Measurements from ENCODE around the gene TNFRSF19.

The TNFRSF19 gene

DNA sequence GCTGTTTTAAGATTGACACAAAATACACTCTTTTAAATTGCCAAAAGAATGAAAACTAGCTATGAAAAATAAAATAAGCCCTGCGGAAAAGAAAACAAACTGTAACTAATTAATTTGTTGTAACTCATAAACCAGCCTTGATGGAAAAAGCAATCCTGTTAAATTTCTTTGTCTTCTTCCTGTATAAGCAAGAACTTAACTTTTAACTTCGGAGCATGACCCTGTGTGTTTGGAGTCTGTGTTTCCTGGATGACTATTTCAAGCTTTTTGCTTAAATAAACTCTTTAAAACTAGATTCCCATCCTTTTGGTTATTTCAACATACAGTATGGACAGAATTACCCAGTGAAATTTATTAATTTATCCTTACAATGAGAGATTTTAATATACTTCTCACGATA lies 122.6 kb downstream of the TNFRSF19 start:
- no peak for DNase-seq

GRCh38 chr13:23695196-23695595 lies 125.0 kb downstream of the TNFRSF19 start:
- DNase-seq: no peak

GRCh38 chr13:23695711-23696464 lies 125.7 kb downstream of the TNFRSF19 start:
- DNase-seq: peak; percentile 88

DNA sequence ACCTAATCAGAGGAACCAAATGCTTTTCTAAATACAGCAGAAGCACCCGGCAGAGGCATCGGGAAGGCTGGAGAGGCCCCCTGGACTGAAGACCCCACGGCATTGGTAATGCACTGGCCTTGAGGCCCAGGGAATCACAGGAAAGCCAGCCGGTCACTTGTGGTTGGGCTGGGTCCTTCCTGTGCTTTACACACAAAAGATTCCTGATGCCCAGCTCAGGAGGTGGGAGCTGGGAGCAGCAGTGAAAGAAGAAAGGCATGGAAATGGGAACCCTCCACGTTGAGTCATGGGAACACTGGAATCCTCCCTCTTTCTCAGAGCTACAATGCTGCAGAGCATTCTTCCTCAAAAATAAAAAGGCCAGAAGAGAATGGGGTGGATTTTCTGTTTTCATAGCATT lies 126.4 kb downstream of the TNFRSF19 start:
- no peak for DNase-seq

GRCh38 chr13:23697772-23698313 lies 127.6 kb downstream of the TNFRSF19 start:
- DNase-seq: no peak

GRCh38 chr13:23699271-23699670 lies 129.1 kb downstream of the TNFRSF19 start:
- DNase-seq: no peak

DNA sequence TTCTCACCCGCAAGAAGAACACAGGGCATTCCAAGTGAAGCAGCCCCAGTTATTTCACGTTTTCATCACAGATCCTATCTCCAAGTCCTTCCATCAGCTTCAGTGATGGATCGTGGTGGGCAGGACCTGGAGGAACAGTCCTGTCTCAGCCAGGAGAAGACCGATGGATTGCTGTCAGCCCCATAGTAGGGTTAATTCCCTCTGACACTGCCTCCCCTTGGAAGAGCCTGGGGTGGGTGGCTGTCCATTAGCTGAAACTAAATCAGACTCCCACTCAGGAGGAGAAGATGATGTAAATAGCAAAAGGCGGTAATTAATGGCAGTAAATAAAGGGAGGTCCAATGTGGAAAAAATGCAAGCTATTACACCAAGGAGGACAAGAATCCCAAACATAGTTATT lies 131.0 kb downstream of the TNFRSF19 start:
- DNase-seq: no peak

DNA sequence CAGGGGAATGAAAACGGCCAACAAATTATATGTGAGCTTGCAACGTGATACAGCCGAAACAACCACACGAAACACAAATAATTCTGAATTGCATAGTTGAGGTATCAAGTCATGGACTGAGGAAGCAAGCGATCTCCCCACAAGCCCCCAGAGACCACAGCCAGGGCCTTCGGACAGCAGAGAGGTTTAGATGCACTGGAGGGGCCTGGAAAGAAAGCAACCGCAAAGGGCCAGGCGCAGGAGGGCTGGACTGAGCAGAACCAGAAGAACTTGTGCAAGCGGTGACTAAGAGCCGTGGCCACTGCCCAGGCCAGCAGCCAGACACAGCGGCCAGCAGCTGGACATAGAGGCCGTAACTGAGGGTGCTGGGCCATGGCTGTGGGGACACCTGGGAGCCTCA lies 131.4 kb downstream of the TNFRSF19 start:
- no peak for DNase-seq

GRCh38 chr13:23703246-23703860 lies 133.1 kb downstream of the TNFRSF19 start:
- DNase-seq: no peak

DNA sequence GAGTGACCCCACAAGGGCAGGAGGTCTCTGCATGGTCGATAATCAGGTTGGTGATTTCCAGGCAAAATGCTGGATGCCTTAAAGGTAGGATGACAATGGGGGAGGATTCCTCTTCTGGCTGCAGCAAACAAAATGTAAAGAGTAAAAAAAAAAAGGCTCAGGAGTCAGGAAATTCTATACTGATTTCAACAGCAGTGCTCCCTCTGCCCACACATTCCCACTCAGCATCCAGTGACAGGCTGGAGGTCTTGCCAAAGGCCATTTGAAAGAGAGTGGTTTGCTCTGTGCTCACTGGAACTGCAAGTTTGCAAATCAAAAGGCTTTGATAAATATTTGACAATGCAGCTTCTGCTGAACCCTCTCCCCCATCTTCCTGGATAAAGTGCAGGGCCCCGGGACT lies 135.4 kb downstream of the TNFRSF19 start:
- DNase-seq: no peak

GRCh38 chr13:23707674-23708073 lies 137.5 kb downstream of the TNFRSF19 start:
- DNase-seq: no peak

DNA sequence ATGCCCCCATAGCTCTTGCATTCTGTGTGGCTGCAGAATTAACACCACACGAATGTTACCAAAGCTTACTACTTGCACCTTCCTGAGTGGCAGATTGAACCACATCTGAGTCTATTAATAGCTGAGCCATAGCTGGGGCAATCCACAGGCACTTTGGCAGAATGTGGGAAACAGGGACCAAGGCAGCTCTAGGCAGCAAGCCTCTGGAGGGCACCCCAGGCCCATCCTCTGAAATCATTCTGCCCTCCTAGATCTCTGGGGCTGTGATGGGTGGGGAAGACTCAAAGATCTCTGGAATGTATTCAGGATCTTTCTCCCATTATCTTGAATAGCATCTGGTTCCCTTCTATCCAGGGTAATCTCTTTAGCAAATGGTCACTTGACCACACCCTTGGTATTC lies 139.3 kb downstream of the TNFRSF19 start:
- no peak for DNase-seq

GRCh38 chr13:23710366-23710765 lies 140.2 kb downstream of the TNFRSF19 start:
- no peak for DNase-seq

DNA sequence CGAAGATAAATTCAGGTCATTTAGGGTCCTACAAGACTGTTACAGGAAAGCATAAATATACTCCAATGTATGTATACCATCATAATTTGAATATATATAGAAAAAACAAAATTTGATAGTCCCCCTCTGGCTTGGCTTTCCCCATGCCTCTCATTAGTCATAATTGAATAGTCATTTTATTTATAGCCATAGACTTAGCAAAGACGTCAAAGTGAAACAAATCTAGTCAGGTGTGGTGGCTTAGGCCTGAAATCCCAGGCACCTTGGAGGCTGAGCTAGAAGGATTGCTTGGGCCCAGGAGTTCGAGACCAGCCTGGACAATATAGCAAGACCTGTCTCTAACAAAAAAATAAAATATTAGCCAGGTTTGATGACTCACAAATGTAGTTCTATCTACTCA lies 141.1 kb downstream of the TNFRSF19 start:
- DNase-seq: no peak

DNA sequence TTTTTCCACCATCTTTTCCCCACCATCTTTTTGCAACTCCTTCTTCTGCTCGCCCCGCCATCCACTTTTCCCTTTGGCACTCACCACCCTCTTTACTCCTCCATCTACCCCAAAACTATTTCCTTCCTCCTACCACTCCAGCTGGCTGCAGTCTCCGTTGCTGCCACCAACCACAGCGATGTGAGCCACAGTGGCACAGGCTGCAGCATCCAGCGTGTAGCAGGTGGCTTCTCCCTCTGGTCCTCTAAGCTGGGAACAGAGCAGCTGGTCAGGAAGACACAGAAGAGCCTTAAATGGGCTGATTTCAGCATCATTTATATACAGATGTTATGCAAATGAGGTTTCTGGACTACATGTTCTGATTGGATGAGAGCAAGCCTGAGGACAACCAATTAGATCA lies 144.5 kb downstream of the TNFRSF19 start:
- no peak for DNase-seq

DNA sequence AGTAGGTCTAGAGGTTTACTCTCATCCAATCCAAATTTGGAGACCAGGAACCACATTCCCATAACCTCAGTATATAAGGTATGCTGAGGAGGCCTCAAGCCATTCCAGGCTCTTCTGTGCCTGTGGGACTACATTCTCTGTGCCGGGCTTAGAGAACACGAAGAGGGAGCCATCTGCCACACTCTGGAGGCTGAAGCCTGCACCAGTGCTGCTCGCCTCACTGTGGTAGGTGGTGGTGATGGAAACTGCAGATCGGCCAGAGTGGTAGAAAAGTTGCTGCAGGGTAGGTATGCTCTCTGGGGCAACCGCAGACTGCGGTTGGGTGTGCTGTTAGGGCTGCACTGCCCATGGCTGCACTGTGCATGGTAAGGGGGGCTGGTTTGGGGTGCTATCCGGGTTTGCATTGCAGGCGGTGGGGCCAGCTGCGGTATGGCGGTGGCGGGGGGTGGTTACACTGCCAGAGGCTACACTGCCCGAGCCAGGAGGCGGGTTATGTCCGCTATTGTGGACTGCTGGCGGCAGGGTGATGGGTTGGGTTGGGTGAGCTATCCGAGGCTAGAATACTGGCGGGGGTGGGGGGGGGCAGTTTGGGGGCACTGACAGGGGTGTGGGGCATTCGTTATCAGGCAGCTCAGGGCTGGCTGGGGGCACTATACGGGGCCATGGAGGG lies 145.0 kb downstream of the TNFRSF19 start:
- no peak for DNase-seq

GRCh38 chr13:23715762-23716235 lies 145.6 kb downstream of the TNFRSF19 start:
- DNase-seq: no peak

- DNase-seq: no peak
Measured at GRCh38 chr13:23716401-23716800, 146.2 kb downstream of the TNFRSF19 start.

- DNase-seq: no peak
Measured at GRCh38 chr13:23718996-23719395, 148.8 kb downstream of the TNFRSF19 start.

DNA sequence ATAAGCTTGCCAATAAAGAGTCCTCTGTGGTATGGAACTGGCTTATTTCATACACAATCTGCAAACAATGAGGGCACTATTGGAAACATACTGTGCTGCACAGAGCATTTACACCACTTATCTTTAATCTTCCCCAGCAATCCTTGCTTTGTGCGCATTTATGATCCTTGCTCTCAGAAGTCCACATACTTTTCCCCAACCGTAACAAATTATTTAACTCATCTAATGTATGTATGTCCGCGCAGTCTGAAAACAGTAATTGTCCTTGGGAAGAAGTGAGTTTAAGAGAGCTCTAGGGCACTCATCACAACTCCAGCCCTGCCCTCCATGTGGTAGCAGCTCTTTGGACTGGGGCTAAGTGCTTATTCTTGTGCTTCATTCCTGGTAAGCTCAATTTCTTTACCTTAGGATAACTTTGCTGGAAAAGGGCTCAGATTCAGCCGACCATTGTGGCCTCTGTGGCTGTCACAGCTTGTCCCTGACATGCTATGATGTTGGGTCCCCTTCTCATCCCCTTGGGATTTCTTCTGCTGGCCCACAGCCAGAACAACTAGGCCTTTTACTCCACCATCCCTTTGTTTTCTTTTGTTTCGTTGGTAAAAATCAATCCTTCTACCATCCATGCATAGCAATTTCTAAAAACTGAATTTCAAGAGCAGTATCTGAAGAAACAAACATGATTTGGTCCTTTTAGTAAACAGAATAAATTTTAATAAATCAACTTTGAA lies 152.7 kb downstream of the TNFRSF19 start:
- DNase-seq: no peak

DNA sequence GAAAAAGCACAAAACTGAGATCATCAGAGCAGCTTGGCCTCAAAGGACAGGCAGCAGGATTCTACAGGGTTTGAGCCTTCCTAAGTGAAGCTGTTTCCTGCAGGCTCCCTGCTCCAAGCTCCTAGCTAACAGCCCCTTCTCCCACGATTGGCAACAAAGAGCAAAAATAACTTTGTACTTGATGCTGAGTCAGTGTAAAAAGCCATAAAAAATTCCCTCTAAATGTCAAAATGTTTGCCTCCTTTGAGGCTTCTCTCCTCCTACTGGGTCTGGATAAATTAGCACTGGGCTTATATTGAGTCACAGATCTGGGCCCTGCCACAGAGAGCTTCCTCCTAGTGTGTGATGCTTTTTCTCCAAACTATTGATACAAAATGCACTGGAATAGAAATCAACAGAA lies 153.3 kb downstream of the TNFRSF19 start:
- no peak for DNase-seq

DNA sequence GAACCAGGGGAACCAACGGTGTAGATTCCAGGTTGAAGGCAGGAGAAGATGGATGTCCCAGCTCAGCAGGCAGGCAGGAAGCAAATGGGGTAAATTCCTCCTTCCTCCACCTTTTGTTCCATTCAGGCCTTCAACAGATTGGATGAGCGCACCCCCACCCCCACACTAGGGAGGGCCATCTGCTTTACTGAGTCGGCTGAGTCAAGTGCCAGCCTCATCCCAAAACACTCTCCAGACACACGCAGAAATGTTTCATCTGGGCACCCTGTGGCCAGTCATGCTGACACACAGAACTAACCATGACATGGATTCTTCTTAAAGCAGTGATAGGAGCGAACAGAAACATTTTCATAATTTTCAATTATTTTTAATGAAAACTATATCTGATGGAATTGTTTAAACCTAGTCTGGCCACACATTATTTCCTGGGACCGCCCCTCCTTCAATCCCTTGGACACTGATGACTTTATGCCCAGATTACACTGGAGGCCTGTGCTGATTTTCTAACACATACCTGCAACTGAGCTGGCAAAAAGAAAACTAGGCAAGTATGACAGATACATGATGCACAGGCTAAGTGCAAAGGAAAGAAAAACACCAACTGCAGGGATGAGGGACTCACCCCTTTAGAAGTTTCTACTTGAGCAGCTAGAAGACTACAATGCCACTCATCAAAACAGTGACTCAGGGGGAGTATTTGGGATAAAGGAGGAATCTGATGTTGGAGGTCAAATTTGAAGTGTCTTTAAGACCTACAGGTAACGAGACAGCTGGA lies 154.2 kb downstream of the TNFRSF19 start:
- DNase-seq: no peak

All from NCI-H510A (cell line).